HTR-8/SVneo (cell line): ENCODE measurements around the gene SERINC1.
A peak's percentile ranks its signal among the peaks of the same experiment; 100 is the strongest.
"Not testable (repeated sequence)": the region's sequence is repeated elsewhere in the genome, so short reads cannot be mapped to it uniquely, and the experiment has no call there.

ENCODE experiments used
- DNase-seq: peaks from one replicate; pipeline ENCODE4 v3.0.0; 2011; ENCODE audit warnings: low spot score, mixed read lengths; ENCODE audit not compliant: insufficient read length
- FAIRE-seq: peaks from 2 replicates; lab custom pipeline; 2011; peaks lifted over from hg19 to GRCh38; lab: Jason Lieb, UNC

SERINC1 gene

DNA sequence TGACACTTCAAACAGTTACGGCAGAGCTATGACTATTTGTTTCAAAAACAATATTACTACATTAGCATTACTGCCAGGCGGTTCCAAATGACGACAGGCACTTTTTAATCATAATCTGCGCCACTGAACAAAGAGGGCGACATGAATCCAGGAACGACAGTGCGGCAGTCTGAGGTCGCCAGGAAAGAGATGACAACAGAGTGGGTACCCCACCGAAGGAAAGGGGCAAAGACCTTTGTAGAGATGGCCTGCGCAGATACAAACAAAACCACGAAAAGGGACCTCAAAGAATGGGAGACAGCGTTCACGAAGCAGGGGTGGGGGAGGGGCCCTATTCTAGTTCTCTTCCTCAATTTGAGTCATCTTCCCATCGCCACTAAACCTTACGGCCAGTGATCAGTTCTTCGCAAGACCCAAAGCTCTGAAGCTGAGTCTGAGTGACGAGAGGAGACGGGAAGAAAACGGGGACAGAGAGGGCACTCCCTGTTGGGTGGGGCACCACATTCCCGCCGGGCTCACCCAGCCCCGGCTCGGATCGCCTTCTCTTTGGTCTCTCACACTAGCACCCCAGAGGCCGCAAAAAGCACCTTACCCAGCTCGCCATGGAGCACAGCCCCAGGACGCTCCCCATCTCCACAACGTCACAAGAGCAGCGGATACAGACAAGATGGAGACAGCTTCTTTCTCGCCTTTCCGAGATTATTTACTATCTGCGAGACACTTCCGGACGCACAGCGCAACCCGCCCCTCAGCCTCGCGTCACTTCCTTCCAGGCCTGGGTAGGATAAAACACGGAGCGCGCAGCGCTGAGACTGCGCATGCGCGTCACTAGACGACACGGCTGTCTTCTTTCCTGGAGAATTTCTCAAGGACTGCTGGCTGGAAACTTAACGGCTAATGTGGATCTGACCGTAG is at the start of gene SERINC1:
TSS of gene SERINC1 (minus strand) at position 701 of the 915 bp plus-strand sequence. CDS start at position 631, 70 bp downstream.
- DNase-seq (peak; percentile 91), FAIRE-seq (peak; percentile 95)

DNA sequence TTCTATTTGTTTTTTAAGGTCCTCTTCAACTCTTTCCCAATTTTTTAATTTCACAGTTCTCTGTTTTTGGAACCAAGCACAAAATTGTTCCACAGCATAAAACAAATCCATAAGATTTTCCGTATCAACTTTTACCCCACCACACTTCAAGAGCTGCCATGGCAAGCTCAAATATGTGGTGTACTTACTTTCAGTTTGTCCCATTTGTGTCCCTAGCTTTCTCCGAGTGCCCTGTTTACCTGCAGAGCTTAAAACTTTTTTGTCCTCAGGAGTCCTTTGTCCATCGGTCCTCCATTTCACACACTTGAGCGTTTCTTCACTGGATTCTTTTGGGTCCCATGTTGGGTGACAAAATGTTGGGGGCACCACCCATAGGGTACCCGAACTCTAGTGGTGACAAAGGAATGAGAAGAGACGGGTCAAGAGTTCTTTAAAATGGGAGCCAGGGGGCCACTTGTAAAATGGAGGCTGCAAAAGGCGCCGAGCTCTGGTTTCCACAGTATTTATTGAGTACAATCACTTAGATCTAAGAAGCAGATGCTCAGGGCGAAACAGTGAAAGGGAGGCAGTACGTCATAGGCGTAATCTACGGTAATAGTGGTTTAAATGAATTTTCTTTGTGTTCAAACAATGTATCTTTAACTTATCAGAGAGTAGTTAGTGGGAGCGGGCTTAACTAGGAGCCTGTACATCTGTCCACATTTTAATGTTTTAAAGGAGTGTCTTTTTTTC is 39.8 kb upstream of the SERINC1 start:
- FAIRE-seq (no peak), DNase-seq (no peak)

DNA sequence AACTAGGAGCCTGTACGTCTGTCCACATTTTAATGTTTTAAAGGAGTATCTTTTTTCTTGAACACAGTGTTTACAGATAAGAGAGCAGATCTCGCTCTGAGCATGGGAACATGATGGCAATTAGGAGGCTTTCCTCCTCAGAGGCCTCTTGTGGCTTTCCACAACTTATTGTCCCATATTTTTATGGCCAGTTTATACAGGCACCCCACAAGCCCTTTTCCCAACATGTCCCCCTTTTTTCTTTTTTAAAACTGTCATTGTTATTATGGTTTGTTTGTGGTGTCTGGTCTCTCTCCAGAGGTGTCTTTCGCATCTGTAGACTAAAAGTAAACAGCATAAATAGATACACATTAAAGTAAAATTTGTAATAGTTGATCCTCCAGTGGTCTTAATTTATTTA is 33.6 kb upstream of the SERINC1 start:
- FAIRE-seq, DNase-seq: not testable (repeated sequence)

DNA sequence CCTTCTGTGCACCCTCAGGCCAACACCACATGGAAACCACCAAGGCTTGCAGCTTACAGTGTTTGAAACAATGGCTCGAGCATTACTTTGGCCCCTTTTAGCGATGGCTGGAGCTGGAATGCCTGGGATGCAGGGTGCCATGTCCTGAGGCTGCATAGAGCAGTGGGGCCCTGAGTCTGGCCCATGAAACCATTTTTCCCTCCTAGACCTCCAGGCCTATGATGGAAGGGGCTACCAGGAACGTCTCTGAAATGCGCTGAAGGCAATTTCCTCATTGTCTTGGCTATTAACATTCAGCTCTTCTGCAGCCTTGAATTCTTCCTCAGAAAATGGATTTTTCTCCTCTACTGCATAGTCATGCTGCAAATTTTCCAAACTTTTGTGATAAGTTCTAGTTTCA is 29.9 kb upstream of the SERINC1 start:
- no peak for FAIRE-seq

GRCh38 chr6:122495612-122496011 is 24.0 kb upstream of the SERINC1 start:
- DNase-seq = no peak

More for the DNA sequence above, 29.9 kb upstream of the SERINC1 start:
- no peak for DNase-seq

DNA sequence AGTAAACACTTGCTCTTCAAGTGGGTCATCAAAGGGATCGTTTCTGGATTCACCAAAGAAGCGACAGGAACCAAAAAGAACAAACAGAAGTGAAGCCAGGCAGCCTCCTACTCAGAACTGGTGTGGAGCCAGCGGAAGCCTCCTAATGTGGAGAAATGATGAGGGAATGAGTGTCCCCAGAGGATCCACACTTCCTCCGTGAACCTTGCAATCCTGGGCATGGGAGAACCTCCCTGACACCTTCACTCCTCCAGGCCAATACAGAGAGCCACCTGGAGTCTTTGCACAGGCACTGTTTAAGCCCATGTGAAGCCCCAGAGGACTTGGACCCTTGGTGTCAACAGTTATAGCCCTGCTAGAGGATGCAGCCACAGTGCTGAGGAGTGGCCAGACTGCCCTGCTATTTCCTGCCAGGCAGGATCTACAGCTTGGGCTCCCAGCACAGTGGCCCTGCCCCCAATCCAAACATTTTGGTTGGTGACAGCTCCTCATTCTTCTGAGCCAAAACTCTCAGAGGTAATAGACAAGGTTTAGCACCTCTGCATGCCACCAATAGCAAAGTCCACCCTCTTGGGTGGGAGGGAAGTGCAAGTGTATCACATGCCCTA is 23.2 kb upstream of the SERINC1 start:
- DNase-seq = no peak
- FAIRE-seq = no peak

More at GRCh38 chr6:122495612-122496011, 24.0 kb upstream of the SERINC1 start:
- no peak for FAIRE-seq

DNA sequence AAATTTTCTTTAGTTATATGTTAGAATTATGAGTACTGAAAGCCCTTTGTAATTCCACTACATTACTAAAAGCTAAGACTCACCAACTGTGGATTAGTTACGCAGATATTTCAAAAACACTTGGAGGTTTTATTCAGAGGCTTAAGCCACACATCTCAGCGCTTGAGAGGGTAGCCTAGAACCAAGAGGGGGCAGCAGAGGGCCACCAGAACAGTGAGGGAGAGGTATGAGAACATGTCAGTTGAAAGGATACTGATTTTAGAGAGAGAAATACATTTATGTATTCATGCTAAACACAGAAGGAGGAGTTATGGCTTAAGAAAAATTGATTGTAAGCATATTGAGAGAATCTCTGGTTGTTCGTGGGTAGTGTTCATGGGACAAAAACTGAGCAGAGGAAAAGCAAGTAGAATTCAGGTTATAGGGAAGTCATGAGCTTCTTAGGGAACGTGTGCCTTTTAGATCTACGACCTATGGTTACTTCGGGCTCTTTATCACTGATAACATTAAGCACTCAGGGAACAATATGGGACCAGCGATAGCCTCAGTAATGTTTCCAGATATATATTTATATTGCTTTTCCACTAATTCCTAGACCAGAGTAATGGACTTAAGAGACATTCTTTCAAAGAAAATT is 20.4 kb upstream of the SERINC1 start:
- FAIRE-seq = no peak
- DNase-seq = peak; percentile 54

DNA sequence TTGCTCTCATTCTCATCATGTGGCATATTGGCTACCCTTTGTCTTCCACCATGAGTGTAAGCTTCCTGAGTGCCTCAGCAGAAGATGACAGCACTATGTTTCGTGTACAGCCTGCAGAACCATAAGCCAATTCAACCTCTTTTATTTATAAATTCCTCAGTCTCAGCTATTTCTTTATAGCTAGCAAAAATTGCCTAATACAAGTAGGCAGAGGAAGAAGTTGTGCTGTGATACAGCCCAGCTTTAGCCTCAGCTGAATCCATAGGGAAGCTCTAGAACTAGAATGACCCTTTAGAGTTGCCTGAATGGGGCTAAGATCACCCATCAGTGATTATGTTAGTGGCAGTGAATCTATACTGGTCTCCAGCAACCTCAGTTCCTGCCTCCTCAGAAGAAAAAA is 19.0 kb upstream of the SERINC1 start:
- FAIRE-seq = no peak
- no peak for DNase-seq

DNA sequence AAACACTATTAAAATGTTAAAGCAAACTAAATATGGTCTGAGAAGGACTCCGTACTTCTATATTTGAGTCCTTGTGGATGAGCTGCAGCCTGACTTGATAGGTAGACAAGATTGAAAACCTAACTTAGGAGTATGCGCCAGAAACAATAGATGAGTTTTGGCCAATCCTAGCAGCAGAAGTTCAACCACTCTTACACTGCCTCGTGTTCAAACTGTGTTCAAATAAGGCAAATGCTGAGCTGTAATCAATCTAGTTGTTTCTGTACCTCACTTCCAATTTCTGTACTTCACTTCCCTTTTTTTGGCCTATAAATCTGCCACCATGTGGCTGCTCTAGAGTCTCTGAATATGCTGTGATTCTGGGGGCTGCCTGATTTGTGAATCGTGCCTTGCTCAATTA is 13.2 kb upstream of the SERINC1 start:
- DNase-seq (no peak), FAIRE-seq (no peak)

- no peak for DNase-seq
- FAIRE-seq = no peak
Measured at GRCh38 chr6:122482750-122483080, 11.1 kb upstream of the SERINC1 start.

GRCh38 chr6:122476131-122476530 is 4.5 kb upstream of the SERINC1 start:
- FAIRE-seq = no peak
- DNase-seq = peak; percentile 26

- FAIRE-seq (no peak), DNase-seq (peak; percentile 10)
Measured at GRCh38 chr6:122472022-122472340, 374 bp upstream of the SERINC1 start.

- FAIRE-seq (no peak), DNase-seq (no peak)
Measured at GRCh38 chr6:122461885-122462284, 9.7 kb downstream of the SERINC1 start.

DNA sequence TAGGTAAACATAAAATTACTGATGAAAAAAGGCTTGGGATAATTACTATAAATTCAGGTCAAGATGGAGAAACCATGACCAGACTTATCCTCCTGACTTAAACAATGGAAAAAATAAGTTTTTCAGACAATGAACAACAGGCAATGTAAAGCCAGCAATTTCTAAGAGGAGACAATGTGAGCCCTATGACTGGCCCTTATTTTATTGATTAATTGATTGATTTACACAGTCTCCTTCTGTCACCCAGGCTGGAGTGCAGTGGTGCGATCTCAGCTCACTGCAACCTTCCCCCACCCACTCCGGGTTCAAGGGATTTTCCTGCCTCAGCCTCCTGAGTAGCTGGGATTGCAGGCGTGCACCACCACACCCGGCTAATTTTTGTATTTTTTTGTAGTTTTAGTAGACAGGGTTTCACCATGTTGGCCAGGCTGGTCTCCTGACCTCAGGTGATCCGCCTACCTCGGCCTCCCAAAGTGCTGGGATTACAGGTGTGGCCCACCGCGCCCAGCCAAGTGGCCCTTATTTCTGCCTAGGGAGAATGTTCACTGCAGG is 11.7 kb downstream of the SERINC1 start:
- FAIRE-seq, DNase-seq: not testable (repeated sequence)

GRCh38 chr6:122459240-122459639 is 12.4 kb downstream of the SERINC1 start:
- no peak for FAIRE-seq
- no peak for DNase-seq

DNA sequence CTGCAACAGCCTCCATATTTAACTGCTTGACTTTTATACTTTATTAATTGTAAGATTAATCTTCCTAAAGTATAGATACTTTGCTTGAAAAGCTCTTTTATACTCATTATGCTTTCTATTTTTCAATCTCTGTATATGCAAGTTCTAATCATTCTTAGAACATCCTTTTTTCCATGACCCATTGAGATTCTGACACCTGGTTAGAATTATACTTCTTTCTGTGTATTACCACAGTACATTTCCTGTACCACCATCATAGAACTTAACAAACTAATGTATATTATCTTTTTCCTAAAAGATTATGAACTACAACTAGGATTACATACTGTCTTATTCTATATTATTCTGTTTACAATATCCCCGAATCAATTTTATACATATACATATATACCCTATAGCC is 13.5 kb downstream of the SERINC1 start:
- DNase-seq (no peak), FAIRE-seq (no peak)

DNA sequence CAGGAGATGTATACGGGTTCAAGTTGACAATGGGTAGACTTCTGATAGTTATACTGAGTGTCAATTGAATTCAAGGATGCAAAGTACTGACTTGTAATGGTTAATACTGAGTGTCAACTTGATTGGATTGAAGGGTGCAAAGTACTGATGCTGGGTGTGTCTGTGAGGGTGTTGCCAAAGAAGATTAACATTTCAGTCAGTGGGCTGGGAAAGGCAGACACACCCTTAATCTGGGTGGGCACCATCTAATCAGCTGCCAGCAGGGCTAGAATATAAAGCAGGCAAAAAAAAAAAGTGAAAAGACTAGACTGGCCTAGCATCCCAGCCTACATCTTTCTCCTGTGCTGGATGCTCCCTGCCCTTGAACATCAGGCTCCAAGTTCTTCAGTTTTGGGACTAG is 16.5 kb downstream of the SERINC1 start:
- FAIRE-seq, DNase-seq: not testable (repeated sequence)

DNA sequence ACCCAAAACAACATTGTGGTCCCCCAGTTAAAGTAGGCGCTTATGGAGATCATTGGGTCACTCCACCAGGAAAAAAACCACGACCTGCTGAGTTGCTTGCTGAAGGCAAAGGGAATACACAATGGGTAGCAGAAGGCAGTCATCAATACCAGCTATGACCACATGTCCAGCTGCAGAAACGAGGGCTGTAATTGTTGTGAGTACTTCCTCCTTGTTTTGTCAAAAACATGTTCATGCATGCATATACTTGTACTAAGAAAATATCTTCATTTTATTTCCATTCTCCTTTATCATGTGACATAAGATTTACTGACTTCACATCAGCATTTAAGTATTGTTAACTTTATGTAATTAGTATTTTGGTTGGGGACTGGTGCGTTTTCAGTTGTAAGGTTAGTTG is 16.9 kb downstream of the SERINC1 start:
- FAIRE-seq (no peak), DNase-seq (no peak)

- DNase-seq (no peak), FAIRE-seq (no peak)
Measured at GRCh38 chr6:122452509-122452908, 19.1 kb downstream of the SERINC1 start.

GRCh38 chr6:122449069-122449468 is 22.5 kb downstream of the SERINC1 start:
- no peak for DNase-seq
- FAIRE-seq = no peak
